ENCODE data around the gene IMMT.
"Not testable (repeated sequence)": the region's sequence is repeated elsewhere in the genome, so short reads cannot be mapped to it uniquely, and the experiment has no call there.

Gene IMMT

GRCh38 chr2:86202336-86202692 is 7.1 kb upstream of the IMMT start:
- in situ Hi-C loops (cut with MboI; ENCODE audit: low sequenced_read_pairs), result no loop called here

- in situ Hi-C loops (cut with MboI; ENCODE audit: low sequenced_read_pairs), result no loop called here
Observed at GRCh38 chr2:86201671-86202335, 6.5 kb upstream of the IMMT start.

DNA sequence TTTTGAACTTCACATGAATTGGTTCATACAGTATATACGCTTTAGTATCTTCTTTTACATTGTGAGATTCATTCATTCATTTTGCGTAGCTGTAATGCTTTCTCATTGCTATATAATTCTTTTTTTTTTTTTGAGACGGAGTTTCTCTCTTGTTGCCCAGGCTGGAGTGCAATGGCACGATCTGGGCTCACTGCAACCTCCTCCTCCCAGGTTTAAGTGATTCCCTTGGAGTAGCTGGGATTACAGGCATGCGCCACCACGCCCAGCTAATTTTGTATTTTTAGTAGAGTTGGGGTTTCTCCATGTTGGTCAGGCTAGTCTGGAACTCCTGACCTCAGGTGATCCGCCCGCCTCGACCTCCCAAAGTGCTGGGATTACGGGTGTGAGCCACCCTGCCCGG is 5.3 kb upstream of the IMMT start:
- in situ Hi-C loops (cut with MboI; ENCODE audit: low sequenced_read_pairs), result not testable (repeated sequence)

DNA sequence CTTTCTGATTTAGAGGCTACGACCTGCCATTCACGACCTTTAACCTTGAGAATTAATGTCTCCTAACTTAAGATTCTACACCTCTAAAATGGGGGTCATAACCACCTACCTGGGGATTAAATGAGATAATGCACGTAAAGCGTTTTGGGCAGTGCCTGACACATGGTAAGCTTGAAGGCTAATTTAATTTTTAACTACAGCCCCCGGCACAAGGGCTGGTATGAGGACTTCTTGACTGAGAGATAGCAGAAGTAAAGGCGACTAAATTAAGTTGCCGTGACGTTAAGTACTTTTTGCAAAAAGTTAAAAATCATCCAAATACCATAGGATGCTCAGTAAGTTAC is 4.5 kb upstream of the IMMT start:
- in situ Hi-C loops (cut with MboI; ENCODE audit: low sequenced_read_pairs), result no loop called here

DNA sequence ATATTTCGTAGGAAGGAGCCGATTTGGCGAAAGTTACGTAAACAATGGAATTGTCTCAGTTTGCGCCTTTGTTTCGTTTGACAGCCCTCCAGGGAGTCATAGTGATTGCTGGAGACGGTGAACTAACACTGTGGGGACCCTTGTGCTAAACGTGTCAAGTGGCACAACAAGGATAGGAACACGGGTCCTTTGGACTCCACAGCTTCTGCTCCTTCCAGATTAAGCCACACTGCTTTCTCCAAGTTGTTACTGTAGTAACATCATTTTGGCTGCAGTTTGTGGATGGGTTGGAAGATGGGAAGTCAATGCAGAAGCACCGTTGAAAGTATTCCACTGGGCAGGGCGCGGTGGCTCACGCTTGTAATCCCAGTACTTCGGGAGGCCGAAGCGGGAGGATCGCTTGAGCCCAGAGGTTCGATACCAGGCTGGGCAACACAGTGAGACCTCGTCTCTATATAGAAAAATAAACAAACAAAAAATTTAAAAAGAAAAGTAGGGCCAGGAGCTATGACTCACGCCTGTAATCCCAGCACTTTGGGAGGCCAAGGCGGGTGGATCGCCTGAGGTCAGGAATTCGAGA is 636 bp upstream of the IMMT start:
- in situ Hi-C loops (cut with MboI; ENCODE audit: low sequenced_read_pairs), result no loop called here

- in situ Hi-C loops (cut with MboI; ENCODE audit: low sequenced_read_pairs), result no loop called here
Observed at GRCh38 chr2:86194751-86195054, 559 bp downstream of the IMMT start.

DNA sequence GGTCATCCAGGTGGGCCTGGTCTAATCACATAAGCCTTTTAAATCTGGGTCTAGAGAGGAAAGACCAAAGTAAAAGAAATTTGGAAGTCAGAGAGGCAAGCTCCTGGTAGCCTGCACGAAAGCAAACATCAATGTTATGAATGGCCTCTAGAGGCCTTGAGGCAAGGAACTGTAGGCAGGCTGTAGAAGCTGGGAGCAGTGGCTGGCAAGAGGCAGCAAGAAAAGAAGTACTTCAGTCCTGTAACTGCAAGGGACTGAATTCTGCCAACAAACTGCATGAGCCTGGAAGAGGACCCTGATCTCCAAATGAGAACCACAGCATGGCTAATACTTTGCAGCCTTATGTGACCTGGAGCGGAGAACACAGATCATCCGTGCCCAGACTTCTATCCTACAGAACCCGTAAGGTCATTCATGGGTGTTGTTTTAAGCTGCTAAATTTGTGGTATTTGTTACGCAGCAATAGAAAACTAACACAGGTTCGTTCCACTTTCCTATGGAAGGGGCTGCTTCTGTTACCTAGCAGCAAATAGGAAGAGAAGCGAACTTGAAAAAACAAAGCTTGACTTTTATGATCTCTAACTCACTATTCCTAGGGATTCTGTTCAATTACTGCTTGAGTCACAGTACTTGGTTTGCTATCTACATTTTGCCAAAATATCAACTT is 1.2 kb downstream of the IMMT start:
- in situ Hi-C loops (cut with MboI; ENCODE audit: low sequenced_read_pairs), result no loop called here

- in situ Hi-C loops (cut with MboI; ENCODE audit: low sequenced_read_pairs), result no loop called here
Observed at GRCh38 chr2:86189782-86190416, 5.4 kb downstream of the IMMT start.

- in situ Hi-C loops (cut with MboI; ENCODE audit: low sequenced_read_pairs), result no loop called here
Observed at GRCh38 chr2:86186431-86186830, 8.8 kb downstream of the IMMT start.

- in situ Hi-C loops (cut with MboI; ENCODE audit: low sequenced_read_pairs), result no loop called here
Observed at GRCh38 chr2:86185517-86186212, 9.6 kb downstream of the IMMT start.

GRCh38 chr2:86176597-86176996 is 18.7 kb downstream of the IMMT start:
- in situ Hi-C loops (cut with MboI; ENCODE audit: low sequenced_read_pairs), result no loop called here

GRCh38 chr2:86175828-86176227 is 19.4 kb downstream of the IMMT start:
- in situ Hi-C loops (cut with MboI; ENCODE audit: low sequenced_read_pairs), result no loop called here

DNA sequence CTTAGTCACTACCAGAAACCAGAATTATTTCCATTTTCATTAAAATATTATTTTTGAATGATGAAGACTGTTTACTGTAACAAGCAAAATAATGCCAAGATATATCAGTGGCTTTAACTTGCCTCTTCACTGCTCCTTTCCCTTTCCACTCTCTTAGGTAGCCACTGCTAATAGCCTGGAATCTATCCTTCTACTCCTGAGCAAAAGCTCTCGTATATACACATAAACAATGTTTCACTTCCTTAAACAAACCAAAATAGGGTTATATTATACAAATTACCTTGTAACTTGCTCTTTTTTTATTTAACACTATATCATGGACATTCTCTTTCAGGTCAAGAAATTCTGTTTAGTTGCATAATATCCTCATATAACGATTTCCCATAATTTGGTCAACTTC is 20.8 kb downstream of the IMMT start:
- in situ Hi-C loops (cut with MboI; ENCODE audit: low sequenced_read_pairs), result no loop called here

DNA sequence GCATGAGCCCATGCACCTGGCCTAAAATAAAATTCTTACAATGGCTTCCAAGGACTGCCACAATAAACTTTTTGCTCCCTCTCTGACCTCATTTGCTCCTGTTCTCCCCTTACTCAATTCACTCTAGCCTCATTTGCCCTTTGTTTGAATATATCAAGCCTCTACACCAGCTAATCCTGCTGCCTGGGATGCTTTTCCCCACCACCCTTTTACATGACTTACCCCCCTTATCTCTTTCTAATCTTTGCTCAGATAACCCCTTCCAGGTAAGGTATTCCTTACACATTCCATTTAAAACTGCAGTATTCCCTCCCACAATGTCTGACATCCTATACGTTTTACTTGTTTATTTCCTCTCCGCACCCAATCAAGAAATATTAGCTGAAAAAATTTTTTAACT is 22.7 kb downstream of the IMMT start:
- in situ Hi-C loops (cut with MboI; ENCODE audit: low sequenced_read_pairs), result no loop called here

DNA sequence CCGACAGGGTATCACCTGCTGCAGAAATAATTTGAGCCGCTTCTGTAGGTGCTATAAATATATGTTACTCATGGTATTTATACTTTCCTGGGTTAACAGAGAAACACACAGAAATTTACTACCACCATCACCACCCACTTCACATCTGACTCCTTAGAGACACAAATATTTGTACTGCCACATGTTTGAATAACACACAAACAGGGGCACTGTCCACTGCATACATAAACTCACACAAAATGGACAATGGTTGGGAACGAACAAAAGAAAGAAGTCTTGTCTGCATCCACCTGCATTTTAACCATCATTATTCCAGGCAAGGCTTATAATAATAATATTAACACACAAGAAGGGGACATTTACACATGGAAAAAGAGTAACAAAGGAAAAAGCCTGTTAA is 24.0 kb downstream of the IMMT start:
- in situ Hi-C loops (cut with MboI; ENCODE audit: low sequenced_read_pairs), result no loop called here

DNA sequence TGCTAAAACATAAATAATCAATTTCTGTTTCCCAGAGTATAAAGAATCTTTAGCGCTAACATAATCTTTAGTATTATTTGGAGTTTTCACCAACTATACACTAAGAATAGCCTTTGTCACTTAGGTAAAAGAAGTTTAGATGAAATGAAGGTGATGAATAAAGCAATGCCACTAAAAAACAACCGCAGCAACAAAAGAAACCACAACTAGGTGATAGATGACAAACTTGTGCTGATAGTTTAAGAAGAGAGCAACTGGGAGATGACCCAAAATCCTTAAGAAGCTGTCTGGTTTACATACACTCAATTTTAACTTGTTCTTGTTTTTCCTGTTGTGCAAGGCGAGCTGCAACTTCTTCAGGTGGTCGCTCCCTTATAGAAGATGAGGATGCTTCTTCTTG is 24.8 kb downstream of the IMMT start:
- in situ Hi-C loops (cut with MboI; ENCODE audit: low sequenced_read_pairs), result no loop called here

GRCh38 chr2:86160156-86160952 is 34.9 kb downstream of the IMMT start:
- in situ Hi-C loops (cut with MboI; ENCODE audit: low sequenced_read_pairs), result no loop called here

- in situ Hi-C loops (cut with MboI; ENCODE audit: low sequenced_read_pairs), result no loop called here
Observed at GRCh38 chr2:86158286-86158685, 37.0 kb downstream of the IMMT start.

DNA sequence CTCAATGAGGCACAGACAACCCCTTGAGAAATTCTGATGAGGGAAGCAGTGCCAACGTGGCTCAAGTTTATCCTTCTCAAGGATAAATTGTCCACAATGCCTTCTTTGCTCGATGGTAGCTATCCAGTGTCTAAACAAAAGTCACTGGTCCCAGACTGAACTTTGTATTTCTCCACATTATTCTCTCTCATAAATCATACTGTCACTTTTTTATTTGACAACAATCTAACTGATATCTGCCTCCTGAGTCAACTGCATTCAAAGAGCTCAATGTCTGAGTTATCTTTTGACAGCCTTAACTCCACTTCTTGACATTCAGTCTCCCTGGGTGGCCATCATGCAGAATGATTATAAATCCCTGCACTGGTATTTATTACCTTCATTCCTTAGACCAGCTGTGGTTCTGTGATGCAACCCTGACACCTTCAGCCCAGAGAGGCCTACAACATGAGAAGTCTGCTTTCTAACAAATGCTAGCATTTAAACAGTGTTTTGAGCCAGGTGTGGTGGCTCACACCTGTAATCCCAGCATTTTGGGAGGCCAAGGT is 38.2 kb downstream of the IMMT start:
- in situ Hi-C loops (cut with MboI; ENCODE audit: low sequenced_read_pairs), result no loop called here

DNA sequence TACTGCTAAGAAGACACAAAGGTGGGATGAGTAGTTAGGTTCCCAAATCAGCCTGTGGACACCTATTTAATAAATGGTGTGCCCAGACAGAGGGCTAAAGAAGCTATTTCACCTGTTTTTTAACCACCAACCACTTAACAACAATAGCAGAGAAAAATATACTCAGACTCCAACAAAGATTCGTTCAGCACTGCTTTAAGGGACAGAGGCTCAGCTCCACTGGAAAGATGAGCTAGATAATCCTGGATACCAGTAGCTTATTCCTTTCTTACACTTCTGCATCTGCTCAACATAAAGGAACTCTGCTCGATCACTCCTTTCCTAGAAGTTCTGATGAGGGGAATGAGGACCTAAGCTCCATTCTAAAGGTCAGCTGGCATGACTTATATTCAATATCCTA is 44.8 kb downstream of the IMMT start:
- in situ Hi-C loops (cut with MboI; ENCODE audit: low sequenced_read_pairs), result no loop called here

- in situ Hi-C loops (cut with MboI; ENCODE audit: low sequenced_read_pairs), result no loop called here
Observed at GRCh38 chr2:86147793-86148192, 47.5 kb downstream of the IMMT start.

Data from HL-60/S4 treated with retinoic acid at 250 ng/mL for 4 days and 3 days (cell line).